Measurements from ENCODE around the gene ARID1B.

- no peak for TF ChIP-seq POLR2A (IDR thresholded peaks at IDR 0.05; ENCODE audit: low read depth, low read length)
- TF ChIP-seq MAX (IDR thresholded peaks at IDR 0.05; ENCODE audit: low read depth, low read length), result no peak
- no peak for TF ChIP-seq ZBTB33 (IDR thresholded peaks at IDR 0.05)
- TF ChIP-seq CTCF (IDR thresholded peaks at IDR 0.05 in 2 of 3, conservative IDR thresholded peaks at IDR 0.05 in 1 of 3; ENCODE audit: control insufficient read depth in 2 of 3, extremely low read depth in 1 of 3, insufficient read depth in 1 of 3, low read depth in 3 of 3, low read length in 3 of 3), result no peak
- no peak for TF ChIP-seq E2F4 (IDR thresholded peaks at IDR 0.05; ENCODE audit: low read depth, low read length)
- no peak for TF ChIP-seq BCL11A (IDR thresholded peaks at IDR 0.05; ENCODE audit: low read depth, low read length)
- TF ChIP-seq ZNF274 (IDR thresholded peaks at IDR 0.05; ENCODE audit: insufficient read depth, insufficient read length), result no peak
- no peak for TF ChIP-seq EZH2 (IDR thresholded peaks at IDR 0.05; ENCODE audit: borderline replicate concordance, control insufficient read depth, low read depth, low read length)
- TF ChIP-seq JUND (IDR thresholded peaks at IDR 0.05; ENCODE audit: low read depth, low read length), result no peak
- no peak for TF ChIP-seq NFYB (IDR thresholded peaks at IDR 0.05; ENCODE audit: insufficient read depth, low read depth, low read length)
Observed at GRCh38 chr6:157152556-157152955, 375.4 kb downstream of the ARID1B start.

Measured in GM12878 (cell line).